Fibroblast of mammary gland (primary cell): Measurements from ENCODE around the gene RCL1.

ENCODE experiments used
- DNase-seq: peaks from one replicate; pipeline ENCODE4 v3.0.0-alpha.2; 2010; ENCODE audit warnings: low read depth
- H3K4me3 ChIP-seq: 2 replicates; pipeline ENCODE4 v1.5.1; 2011; ENCODE audit warnings: low read depth, mild to moderate bottlenecking, low read length, moderate library complexity; ENCODE audit not compliant: control insufficient read depth
- TF ChIP-seq, protein P1 (sequence below): conservative IDR thresholded peaks from 2 replicates; pipeline ENCODE4 v1.5.1; 2011; ENCODE audit warnings: low read depth, low read length, inconsistent platforms; ENCODE audit not compliant: control insufficient read depth, insufficient read depth

RCL1 gene

DNA sequence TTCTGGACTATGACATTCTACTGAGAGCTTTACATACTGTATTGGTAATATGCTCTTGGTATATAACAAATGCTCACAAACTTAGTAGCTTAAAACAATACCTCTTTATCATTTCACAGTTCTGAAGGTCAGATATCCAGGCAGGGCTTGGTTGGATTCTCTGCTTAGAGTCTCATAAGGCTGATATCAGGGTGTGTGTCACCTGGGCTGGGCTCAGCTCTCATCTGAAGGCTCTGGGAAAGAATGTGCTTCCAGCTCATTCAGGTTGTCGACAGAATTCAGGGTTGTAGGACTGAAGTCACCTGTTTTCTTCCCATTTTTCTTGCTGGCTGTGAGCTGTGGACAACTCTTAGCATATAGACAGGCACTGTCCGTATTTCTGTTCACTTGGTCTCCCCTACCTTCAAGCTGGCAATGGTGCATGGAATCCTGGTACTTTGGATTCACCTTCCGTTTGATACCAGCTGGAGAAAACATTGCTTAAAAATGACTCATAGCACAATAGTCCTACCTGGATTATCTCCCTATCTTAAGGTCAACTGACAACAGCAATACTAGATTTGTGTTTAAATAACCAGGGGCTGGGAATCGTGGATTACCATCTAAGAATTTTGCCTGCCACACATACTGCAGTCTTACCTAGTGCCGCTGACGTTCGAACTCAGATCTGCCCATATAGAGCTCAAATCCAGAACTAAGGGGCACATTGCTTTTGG, 69.2 kb downstream of the RCL1 start:
- H3K4me3 ChIP-seq = no peak overlapping the region
- DNase-seq = no peak
- TF ChIP-seq, protein P1, sequence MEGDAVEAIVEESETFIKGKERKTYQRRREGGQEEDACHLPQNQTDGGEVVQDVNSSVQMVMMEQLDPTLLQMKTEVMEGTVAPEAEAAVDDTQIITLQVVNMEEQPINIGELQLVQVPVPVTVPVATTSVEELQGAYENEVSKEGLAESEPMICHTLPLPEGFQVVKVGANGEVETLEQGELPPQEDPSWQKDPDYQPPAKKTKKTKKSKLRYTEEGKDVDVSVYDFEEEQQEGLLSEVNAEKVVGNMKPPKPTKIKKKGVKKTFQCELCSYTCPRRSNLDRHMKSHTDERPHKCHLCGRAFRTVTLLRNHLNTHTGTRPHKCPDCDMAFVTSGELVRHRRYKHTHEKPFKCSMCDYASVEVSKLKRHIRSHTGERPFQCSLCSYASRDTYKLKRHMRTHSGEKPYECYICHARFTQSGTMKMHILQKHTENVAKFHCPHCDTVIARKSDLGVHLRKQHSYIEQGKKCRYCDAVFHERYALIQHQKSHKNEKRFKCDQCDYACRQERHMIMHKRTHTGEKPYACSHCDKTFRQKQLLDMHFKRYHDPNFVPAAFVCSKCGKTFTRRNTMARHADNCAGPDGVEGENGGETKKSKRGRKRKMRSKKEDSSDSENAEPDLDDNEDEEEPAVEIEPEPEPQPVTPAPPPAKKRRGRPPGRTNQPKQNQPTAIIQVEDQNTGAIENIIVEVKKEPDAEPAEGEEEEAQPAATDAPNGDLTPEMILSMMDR = no peak

DNA sequence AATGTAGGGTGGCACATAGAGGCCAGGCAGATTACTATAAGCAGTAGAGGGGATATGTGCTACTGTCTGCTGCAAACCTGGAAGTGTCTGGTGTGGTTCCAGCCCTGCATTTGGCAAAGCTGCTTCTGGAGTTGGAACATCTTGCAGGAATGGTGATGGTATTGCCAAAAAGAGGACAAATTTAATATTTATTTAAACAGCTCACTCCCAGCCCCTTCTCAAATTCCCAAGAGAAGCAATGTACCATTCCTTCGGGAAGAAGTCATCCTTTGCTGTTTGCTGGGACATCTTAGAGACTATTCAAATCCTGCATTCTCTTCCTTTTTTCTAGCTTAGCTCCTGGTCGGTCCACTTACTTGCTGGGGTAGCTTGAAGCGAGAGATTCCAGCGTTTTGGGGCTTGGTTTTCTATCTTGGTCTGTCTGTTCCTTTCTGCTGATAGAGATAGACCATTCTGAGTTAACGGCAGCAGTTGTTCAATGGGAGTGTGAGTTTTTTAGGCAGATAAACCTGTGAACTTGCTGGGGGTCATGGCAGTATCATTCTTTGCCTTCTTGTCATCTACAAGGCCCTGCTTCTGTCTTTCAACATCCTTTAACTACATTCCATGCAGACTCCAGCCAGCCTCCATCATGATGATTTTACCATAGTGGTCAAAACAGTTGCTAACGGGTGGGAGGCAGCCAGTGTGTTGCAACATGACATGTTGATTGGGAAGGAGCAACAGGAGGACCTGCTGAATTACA, 69.9 kb downstream of the RCL1 start:
- TF ChIP-seq, protein P1 = no peak
- no peak overlapping the region for H3K4me3 ChIP-seq
- peak; percentile 81 for DNase-seq

DNA sequence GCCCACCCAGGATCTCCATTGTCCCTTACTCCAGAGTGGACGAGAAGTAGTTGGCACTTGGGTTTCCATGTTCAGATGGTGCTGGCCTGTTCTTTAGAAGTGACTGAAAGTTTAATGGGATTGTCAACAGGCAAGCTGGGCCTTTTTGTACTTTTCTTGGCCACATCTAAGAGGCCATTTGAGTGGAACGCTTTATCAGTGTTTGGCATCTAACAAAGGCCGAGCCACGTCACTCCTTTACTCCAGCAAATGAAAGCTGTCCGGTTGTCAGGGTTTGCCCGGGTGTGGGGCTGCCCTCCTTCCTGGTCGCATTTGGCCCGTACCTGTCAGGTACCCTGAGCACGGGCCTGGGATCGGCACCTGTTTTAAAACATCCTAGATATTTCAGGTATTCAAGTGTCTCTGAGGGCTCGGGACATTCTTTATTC, 71.5 kb downstream of the RCL1 start:
- no peak for DNase-seq
- TF ChIP-seq, protein P1 = no peak
- H3K4me3 ChIP-seq = no peak overlapping the region

DNA sequence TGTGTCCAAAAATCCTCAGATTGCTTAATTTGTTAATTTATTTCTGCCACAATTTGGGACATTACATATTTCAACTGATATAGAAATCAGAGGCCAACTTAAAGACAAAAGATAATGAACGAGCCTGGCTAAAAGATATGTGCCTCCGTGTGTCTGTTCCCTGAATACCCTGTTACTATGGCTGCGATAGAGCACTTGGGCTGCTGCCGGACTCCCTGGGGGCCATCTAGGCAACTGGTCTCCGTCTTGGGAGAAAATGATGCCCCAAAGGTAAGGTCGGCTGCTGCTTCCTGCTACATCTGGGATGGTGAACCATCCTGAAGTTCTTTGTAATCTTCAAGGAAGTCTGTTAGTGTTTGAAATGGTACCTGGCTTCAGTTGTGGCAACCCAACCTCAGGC, 72.0 kb downstream of the RCL1 start:
- H3K4me3 ChIP-seq = no peak overlapping the region
- TF ChIP-seq, protein P1 = no peak
- no peak for DNase-seq

DNA sequence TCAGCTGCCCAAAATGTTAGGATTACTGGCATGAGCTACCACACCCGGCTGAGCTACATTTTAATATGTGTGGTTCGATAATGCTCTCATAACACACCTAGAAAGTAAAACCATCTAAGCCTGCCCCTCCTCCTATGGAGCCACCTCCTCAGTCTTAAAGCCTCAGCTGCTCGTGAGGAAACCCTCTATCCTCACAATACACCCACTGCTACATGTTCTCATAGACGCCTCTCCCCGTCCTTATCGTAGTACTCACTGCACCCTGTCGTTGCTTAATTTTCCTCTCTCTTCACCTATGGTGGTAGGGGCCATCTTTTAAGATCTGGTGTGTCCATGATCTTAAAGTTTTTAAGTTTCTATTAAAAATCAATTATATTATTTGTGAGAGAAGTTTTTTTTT, 72.9 kb downstream of the RCL1 start:
- TF ChIP-seq, protein P1 = no peak
- H3K4me3 ChIP-seq = no peak overlapping the region
- DNase-seq = no peak

DNA sequence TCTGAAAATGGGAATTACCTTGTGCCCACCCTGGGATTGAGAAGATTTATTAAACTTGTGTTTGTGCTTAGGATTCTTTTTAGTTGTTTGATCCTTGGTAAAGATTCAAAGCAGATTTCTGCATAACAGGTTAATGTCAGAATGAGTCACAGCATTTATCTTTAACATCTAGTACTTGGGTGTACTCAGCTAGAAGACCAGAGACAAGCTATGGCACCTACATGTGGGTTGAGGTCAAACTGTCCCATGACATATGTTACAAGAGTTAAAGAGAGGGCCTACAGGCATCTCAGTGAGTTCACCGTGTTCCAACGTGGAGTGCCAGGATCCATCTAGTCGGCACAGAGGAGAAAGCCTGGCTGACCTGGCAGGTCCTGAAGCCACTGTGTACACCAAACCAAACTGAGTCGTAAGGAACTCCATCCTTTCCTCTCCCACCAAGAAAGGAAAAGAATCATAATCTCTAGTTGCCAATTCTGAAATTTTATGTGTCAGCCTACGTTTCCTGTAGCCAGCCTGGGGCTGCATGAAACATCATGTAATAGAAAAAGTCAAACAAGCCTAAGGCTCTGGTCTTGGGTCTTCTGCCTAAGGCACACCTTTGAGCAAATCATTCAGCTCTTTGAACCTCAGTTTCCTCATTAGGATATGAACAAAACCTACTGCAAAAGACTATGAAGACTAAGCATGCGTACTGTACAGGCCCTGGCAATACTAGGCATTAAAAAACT, 73.7 kb downstream of the RCL1 start:
- H3K4me3 ChIP-seq = no peak overlapping the region
- DNase-seq = peak; percentile 41
- TF ChIP-seq, protein P1 = no peak
